Lung (tissue), 12 donors: Measurements from ENCODE around the gene CLCN1. TPM values are rescaled to one million over a fixed set of nuclear protein-coding genes. Genes with fewer than 3 reads are reported as not detected.

Experiments used
- ATAC-seq: fragments of 200-7000 bp; cut with Tn5 transposase; one replicate; pipeline ENCODE4 v1.9.1; 2020; ENCODE audit warnings: moderate number of reproducible peaks; ENCODE audit not compliant: insufficient read depth, low FRiP score
- DNase-seq, 3 donors: peaks; one replicate each; pipeline ENCODE4 v3.0.0-alpha.2; 2013 to 2017
- H3K27ac ChIP-seq, 2 donors: one replicate each; pipeline ENCODE4 v1.5.1; 2013; ENCODE audit warnings: mild to moderate bottlenecking in 2 of 2, moderate library complexity in 2 of 2, control low read depth in 1 of 2, inconsistent platforms in 1 of 2, low read depth in 1 of 2, low read length in 1 of 2
- H3K27me3 ChIP-seq, 3 donors: one replicate each; pipeline ENCODE4 v1.5.1; 2013; ENCODE audit warnings: low read length in 2 of 3; ENCODE audit not compliant: control insufficient read depth in 3 of 3, insufficient read depth in 3 of 3
- H3K36me3 ChIP-seq, 4 donors: one replicate each; pipeline ENCODE4 v1.5.1; 2013; ENCODE audit warnings: low read length in 4 of 4, mild to moderate bottlenecking in 1 of 4, moderate library complexity in 1 of 4; ENCODE audit not compliant: control insufficient read depth in 4 of 4, insufficient read depth in 4 of 4
- H3K4me1 ChIP-seq, 5 donors: one replicate each; pipeline ENCODE4 v1.5.1; 2013; ENCODE audit warnings: low read length in 5 of 5, mild to moderate bottlenecking in 2 of 5, moderate library complexity in 1 of 5; ENCODE audit not compliant: control insufficient read depth in 5 of 5, insufficient read depth in 5 of 5
- H3K4me3 ChIP-seq: one replicate; pipeline ENCODE4 v1.5.1; 2013; ENCODE audit warnings: mild to moderate bottlenecking, control low read depth, moderate library complexity
- H3K9ac ChIP-seq, 2 donors: one replicate each; pipeline ENCODE4 v1.5.1; 2013; ENCODE audit warnings: low read length in 2 of 2, control low read depth in 1 of 2; ENCODE audit not compliant: insufficient read depth in 1 of 2
- H3K9me3 ChIP-seq, 4 donors: one replicate each; pipeline ENCODE4 v1.5.1; 2013; ENCODE audit warnings: low read length in 3 of 4, mild to moderate bottlenecking in 1 of 4, moderate library complexity in 1 of 4; ENCODE audit not compliant: control insufficient read depth in 4 of 4, insufficient read depth in 3 of 4
- CTCF ChIP-seq: IDR thresholded peaks from 2 replicates; pipeline ENCODE4 v1.5.1; 2012; ENCODE audit warnings: mild to moderate bottlenecking; ENCODE audit errors: control extremely low read depth, extremely low read depth
- WGBS, 2 donors: extraction: QIAGEN DNeasy Blood & Tissue Kit; methylation state at CpG; one replicate each; pipeline ENCODE4 v1.1.7; 2013; 5-methylcytosine and 5-hydroxymethylcytosine counted together
- polyA plus RNA-seq, 2 donors: library from polyadenylated mRNA; stranded (reverse); fragments of 200-250 nt; gene quantifications; one replicate each; pipeline ENCODE4 v1.2.1, GENCODE V29; 2013
- total RNA-seq, 2 donors: library from RNA; depleted of rRNA in 1 of 2; stranded (reverse); fragments of >200 nt in 1 of 2; gene quantifications; one replicate each; pipeline ENCODE4 v1.2.1, GENCODE V29; 2014 to 2021
- donor health status: control.
- donor health status: control.
- donor health status: Bipolar disorder and iron deficiency.
- donor health status: healthy.
- donor health status: DM: yes; HTN: yes; CAD: no.

CLCN1 gene
- total and polyA plus RNA-seq, 4 donors = 0.06 to 0.18 TPM; not detected in 2

GRCh38 chr7:143284591-143285469, 31.1 kb upstream of the CLCN1 start, which contains the start of gene TMEM139:
TSS of gene TMEM139 (plus strand) at chr7:143284958. CDS start at chr7:143285958, 1,000 bp downstream.
- Histone ChIP-seq H3K36me3 (no peaks in the 10 kb centered on the region), H3K27ac (peak within 1 kb of the TSS in 1 of 2 donors; percentile 71), H3K4me3 (no peak within 1 kb of the TSS), H3K4me1 (peaks cover 3 to 13% (median 7%) of the 10 kb centered on the region in 5 donors), H3K9me3 (no peaks in the 10 kb centered on the region), H3K27me3 (no peaks in the 10 kb centered on the region), H3K9ac (peak within 1 kb of the TSS in 1 of 2 donors; percentile 8)
- DNase-seq (peak; percentile 22 to 53 (median 28)), ATAC-seq (peak; percentile 46)
- no peak for TF ChIP-seq CTCF
- WGBS, 2 donors = 67 to 82% methylated on average over 19 of the region's 19 CpGs

GRCh38 chr7:143285470-143285778, 30.5 kb upstream of the CLCN1 start:
- ATAC-seq (peak; percentile 14), DNase-seq (peak in 1 of 3 donors; percentile 19)
- H3K4me1 ChIP-seq = peaks cover 3 to 18% (median 7%) of the 10 kb centered on the region in 5 donors
- H3K9ac ChIP-seq = no peak overlapping the region
- H3K4me3 ChIP-seq = no peak overlapping the region
- no peak for TF ChIP-seq CTCF
- H3K36me3 ChIP-seq = no peaks in the 10 kb centered on the region
- WGBS, 2 donors = 64 to 81% methylated on average over 3 of the region's 3 CpGs
- H3K27ac ChIP-seq = peak overlapping the region in 1 of 2 donors; percentile 71
- no peaks in the 10 kb centered on the region for H3K27me3 ChIP-seq
- H3K9me3 ChIP-seq = no peaks in the 10 kb centered on the region

- Histone ChIP-seq H3K4me1 (peaks cover 3 to 23% (median 10%) of the 10 kb centered on the region in 5 donors), H3K36me3 (no peaks in the 10 kb centered on the region), H3K9ac (no peak overlapping the region), H3K4me3 (no peak overlapping the region), H3K27me3 (no peaks in the 10 kb centered on the region), H3K27ac (peak overlapping the region in 1 of 2 donors; percentile 48), H3K9me3 (no peaks in the 10 kb centered on the region)
- 97 to 98% methylated on average over 11 of the region's 11 CpGs for WGBS, 2 donors
- no peak for ATAC-seq
- DNase-seq = no peak
- TF ChIP-seq CTCF = no peak
These were observed 29.9 kb upstream of the CLCN1 start for GRCh38 chr7:143285806-143286521.
